Smooth muscle cell (in vitro differentiated cells): ENCODE measurements around the gene FHOD3. TPM values are rescaled to one million over a fixed set of nuclear protein-coding genes. Genes with fewer than 3 reads are reported as not detected.

Experiments
- DNase-seq: peaks from one replicate; lab custom pipeline; 2025; ENCODE audit not compliant: unreplicated experiment; lab: John Stamatoyannopoulos, UW
- H2AFZ ChIP-seq: fragments of 200-600 bp; sonication (generic); 2 replicates; pipeline ENCODE4 v1.6.0; 2016; ENCODE audit warnings: antibody characterized with exemption, low read depth, mild to moderate bottlenecking
- H3F3A ChIP-seq: fragments of 200-600 bp; sonication (generic); 2 replicates; pipeline ENCODE4 v1.6.0; 2017; ENCODE audit warnings: antibody characterized with exemption, low read depth
- H3K27ac ChIP-seq: fragments of 200-600 bp; sonication (generic); 2 replicates; pipeline ENCODE4 v1.5.1; 2016; ENCODE audit warnings: low read depth, mild to moderate bottlenecking
- H3K27me3 ChIP-seq: fragments of 200-600 bp; sonication (generic); 2 replicates; pipeline ENCODE4 v1.6.1; 2016; ENCODE audit warnings: low read depth, mild to moderate bottlenecking
- H3K36me3 ChIP-seq: fragments of 200-600 bp; sonication (generic); 2 replicates; pipeline ENCODE4 v1.5.1; 2016; ENCODE audit warnings: low read depth
- H3K4me1 ChIP-seq: fragments of 200-600 bp; sonication (generic); 2 replicates; pipeline ENCODE4 v1.5.1; 2016; ENCODE audit warnings: low read depth
- H3K4me2 ChIP-seq: fragments of 200-600 bp; sonication (generic); 2 replicates; pipeline ENCODE4 v1.6.0; 2016; ENCODE audit warnings: mild to moderate bottlenecking
- H3K4me3 ChIP-seq: fragments of 200-600 bp; sonication (generic); 2 replicates; pipeline ENCODE4 v1.5.1; 2016; ENCODE audit warnings: mild to moderate bottlenecking
- H3K79me2 ChIP-seq: fragments of 200-600 bp; sonication (generic); 2 replicates; pipeline ENCODE4 v1.6.0; 2016; ENCODE audit warnings: low read depth, mild to moderate bottlenecking
- H3K9ac ChIP-seq: fragments of 200-600 bp; sonication (generic); 2 replicates; pipeline ENCODE4 v1.6.0; 2016; ENCODE audit warnings: low read depth
- H3K9me3 ChIP-seq: fragments of 200-600 bp; sonication (generic); replicated peaks from 2 replicates; pipeline ENCODE4 v1.5.1; 2016; ENCODE audit warnings: low read depth
- H4K20me1 ChIP-seq: fragments of 200-600 bp; sonication (generic); 2 replicates; pipeline ENCODE4 v1.6.0; 2016; ENCODE audit warnings: low read depth
- CTCF ChIP-seq: fragments of 200-600 bp; sonication (generic); IDR thresholded peaks from 2 replicates; pipeline ENCODE4 v1.5.1; 2017; ENCODE audit warnings: borderline replicate concordance, mild to moderate bottlenecking, antibody characterized with exemption; ENCODE audit not compliant: insufficient read depth, poor library complexity, severe bottlenecking
- WGBS: methylation state at CpG from one replicate; pipeline ENCODE4 v1.1.7; 2016; ENCODE audit warnings: low lambda C conversion rate; 5-methylcytosine and 5-hydroxymethylcytosine counted together
- polyA plus RNA-seq: library from polyadenylated mRNA; unstranded; fragments of >200 nt; fragmentation: Nextera tagmentation; extraction: Ambion mirVana; gene quantifications from 2 replicates; pipeline ENCODE4 v1.2.1, GENCODE V29; 2016
- total RNA-seq: library from RNA; depleted of rRNA; stranded (reverse); fragments of >200 nt; gene quantifications from 2 replicates; pipeline ENCODE4 v1.2.3, GENCODE V29; 2014

The FHOD3 gene
- total and polyA plus RNA-seq, 2 experiments from 2014 or later = 6.3 to 19.4 TPM

GRCh38 chr18:36321658-36322407 lies 24.3 kb downstream of the FHOD3 start:
- Histone ChIP-seq H4K20me1 (no peaks in the 10 kb centered on the region), H3K9me3 (no peaks in the 10 kb centered on the region), H3K79me2 (peaks cover 46% of the 10 kb centered on the region), H2AFZ (no peak overlapping the region), H3F3A (no peaks in the 10 kb centered on the region), H3K9ac (no peak overlapping the region), H3K36me3 (no peaks in the 10 kb centered on the region), H3K4me3 (no peak overlapping the region), H3K27me3 (no peaks in the 10 kb centered on the region), H3K4me2 (no peak overlapping the region), H3K27ac (no peak overlapping the region), H3K4me1 (peaks cover 10% of the 10 kb centered on the region)
- no peak for DNase-seq
- 69% methylated on average over 10 of the region's 10 CpGs for WGBS
- no peak for TF ChIP-seq CTCF

GRCh38 chr18:36322408-36322728 lies 24.9 kb downstream of the FHOD3 start:
- Histone ChIP-seq H3K9ac (no peak overlapping the region), H3K79me2 (peaks cover 44% of the 10 kb centered on the region), H3F3A (no peaks in the 10 kb centered on the region), H4K20me1 (no peaks in the 10 kb centered on the region), H3K4me3 (no peak overlapping the region), H3K36me3 (no peaks in the 10 kb centered on the region), H2AFZ (no peak overlapping the region), H3K9me3 (no peaks in the 10 kb centered on the region), H3K27ac (no peak overlapping the region), H3K4me1 (peaks cover 10% of the 10 kb centered on the region), H3K4me2 (no peak overlapping the region), H3K27me3 (no peaks in the 10 kb centered on the region)
- no peak for DNase-seq
- no peak for TF ChIP-seq CTCF
- 86% methylated on average over 1 of the region's 1 CpG for WGBS

- Histone ChIP-seq H3K4me2 (no peak overlapping the region), H4K20me1 (no peaks in the 10 kb centered on the region), H3K79me2 (peaks cover 40% of the 10 kb centered on the region), H3K9ac (no peak overlapping the region), H3K9me3 (no peaks in the 10 kb centered on the region), H3K4me1 (peaks cover 10% of the 10 kb centered on the region), H3K4me3 (no peak overlapping the region), H3K27me3 (no peaks in the 10 kb centered on the region), H3K36me3 (no peaks in the 10 kb centered on the region), H3K27ac (no peak overlapping the region), H2AFZ (no peak overlapping the region), H3F3A (no peaks in the 10 kb centered on the region)
- DNase-seq = no peak
- TF ChIP-seq CTCF = no peak
- WGBS = 84% methylated on average over 4 of the region's 4 CpGs
Observed at GRCh38 chr18:36322734-36323133, 25.2 kb downstream of the FHOD3 start.

GRCh38 chr18:36323421-36323820 lies 25.9 kb downstream of the FHOD3 start:
- Histone ChIP-seq H3K4me1 (peaks cover 10% of the 10 kb centered on the region), H3K36me3 (no peaks in the 10 kb centered on the region), H3K9ac (no peak overlapping the region), H3K27me3 (no peaks in the 10 kb centered on the region), H3K9me3 (no peaks in the 10 kb centered on the region), H3K4me3 (no peak overlapping the region), H3K27ac (no peak overlapping the region), H3K79me2 (peaks cover 33% of the 10 kb centered on the region), H3F3A (no peaks in the 10 kb centered on the region), H3K4me2 (no peak overlapping the region), H4K20me1 (no peaks in the 10 kb centered on the region), H2AFZ (no peak overlapping the region)
- no peak for TF ChIP-seq CTCF
- no peak for DNase-seq
- WGBS = 91% methylated on average over 1 of the region's 1 CpG
